Hepatocyte (in vitro differentiated cells): Measurements from ENCODE around the gene UBE2U. TPM values are rescaled to one million over a fixed set of nuclear protein-coding genes. Genes with fewer than 3 reads are reported as not detected.

Experiments used
- DNase-seq: peaks from one replicate; pipeline ENCODE4 v3.0.0-alpha.2; 2016; ENCODE audit warnings: low spot score
- H2AFZ ChIP-seq: fragments of 200-600 bp; sonication (generic); 2 replicates; pipeline ENCODE4 v1.6.0; 2016; ENCODE audit warnings: antibody characterized with exemption, mild to moderate bottlenecking
- H3K27ac ChIP-seq: fragments of 200-600 bp; sonication (generic); 2 replicates; pipeline ENCODE4 v1.5.1; 2016; ENCODE audit warnings: mild to moderate bottlenecking
- H3K27me3 ChIP-seq: fragments of 200-600 bp; sonication (generic); 2 replicates; pipeline ENCODE4 v1.6.1; 2016
- H3K36me3 ChIP-seq: fragments of 200-600 bp; sonication (generic); replicated peaks from 2 replicates; pipeline ENCODE4 v1.5.1; 2016; ENCODE audit warnings: low read depth; ENCODE audit not compliant: insufficient read depth
- H3K4me1 ChIP-seq: fragments of 200-600 bp; sonication (generic); 2 replicates; pipeline ENCODE4 v1.5.1; 2016; ENCODE audit warnings: mild to moderate bottlenecking, moderate library complexity; ENCODE audit not compliant: insufficient read depth
- H3K4me2 ChIP-seq: fragments of 200-600 bp; sonication (generic); 2 replicates; pipeline ENCODE4 v1.6.0; 2016
- H3K4me3 ChIP-seq: fragments of 200-600 bp; sonication (generic); 2 replicates; pipeline ENCODE4 v1.5.1; 2016; ENCODE audit warnings: mild to moderate bottlenecking
- H3K79me2 ChIP-seq: fragments of 200-600 bp; sonication (generic); 2 replicates; pipeline ENCODE4 v1.6.0; 2017; ENCODE audit warnings: mild to moderate bottlenecking
- H3K9me2 ChIP-seq: fragments of 200-600 bp; sonication (generic); replicated peaks from 2 replicates; pipeline ENCODE4 v1.6.0; 2017; ENCODE audit warnings: mild to moderate bottlenecking; ENCODE audit not compliant: insufficient read depth
- H3K9me3 ChIP-seq: fragments of 200-600 bp; sonication (generic); 2 replicates; pipeline ENCODE4 v1.5.1; 2016; ENCODE audit warnings: low read depth, mild to moderate bottlenecking
- H4K20me1 ChIP-seq: fragments of 200-600 bp; sonication (generic); 2 replicates; pipeline ENCODE4 v1.6.0; 2016; ENCODE audit warnings: mild to moderate bottlenecking; ENCODE audit not compliant: insufficient read depth, poor library complexity, severe bottlenecking
- EZH2 ChIP-seq: fragments of 200-600 bp; sonication (generic); IDR thresholded peaks from 2 replicates; pipeline ENCODE4 v1.6.1; 2016; ENCODE audit warnings: antibody characterized with exemption, mild to moderate bottlenecking, borderline replicate concordance
- EZH2phosphoT487 ChIP-seq: fragments of 200-600 bp; sonication (generic); IDR thresholded peaks from one replicate; pipeline ENCODE4 v1.6.1; 2018; ENCODE audit warnings: antibody characterized with exemption, mild to moderate bottlenecking, low read depth, moderate library complexity; ENCODE audit not compliant: unreplicated experiment, severe bottlenecking
- whole genome bisulfite sequencing: methylation state at CpG from one replicate; pipeline ENCODE4 v1.1.6; 2016; ENCODE audit warnings: low lambda C conversion rate; ENCODE audit errors: missing lambda C conversion rate; 5-methylcytosine and 5-hydroxymethylcytosine counted together
- polyA plus RNA-seq: library from polyadenylated mRNA; unstranded; fragments of >200 nt; fragmentation: Nextera tagmentation; extraction: Ambion mirVana; gene quantifications from 2 replicates; pipeline ENCODE4 v1.2.1, GENCODE V29; 2016
- total RNA-seq: library from RNA; depleted of rRNA; stranded (reverse); fragments of >200 nt; gene quantifications from 2 replicates; pipeline ENCODE4 v1.2.3, GENCODE V29; 2014
- TF ChIP-seq, protein P1 (sequence below): fragments of 200-600 bp; sonication (generic); IDR thresholded peaks from 2 replicates; pipeline ENCODE4 v1.5.1; 2016; ENCODE audit warnings: antibody characterized with exemption, mild to moderate bottlenecking; ENCODE audit not compliant: poor library complexity

The UBE2U gene
- total and polyA plus RNA-seq, 2 experiments from 2014 or later = not detected

DNA sequence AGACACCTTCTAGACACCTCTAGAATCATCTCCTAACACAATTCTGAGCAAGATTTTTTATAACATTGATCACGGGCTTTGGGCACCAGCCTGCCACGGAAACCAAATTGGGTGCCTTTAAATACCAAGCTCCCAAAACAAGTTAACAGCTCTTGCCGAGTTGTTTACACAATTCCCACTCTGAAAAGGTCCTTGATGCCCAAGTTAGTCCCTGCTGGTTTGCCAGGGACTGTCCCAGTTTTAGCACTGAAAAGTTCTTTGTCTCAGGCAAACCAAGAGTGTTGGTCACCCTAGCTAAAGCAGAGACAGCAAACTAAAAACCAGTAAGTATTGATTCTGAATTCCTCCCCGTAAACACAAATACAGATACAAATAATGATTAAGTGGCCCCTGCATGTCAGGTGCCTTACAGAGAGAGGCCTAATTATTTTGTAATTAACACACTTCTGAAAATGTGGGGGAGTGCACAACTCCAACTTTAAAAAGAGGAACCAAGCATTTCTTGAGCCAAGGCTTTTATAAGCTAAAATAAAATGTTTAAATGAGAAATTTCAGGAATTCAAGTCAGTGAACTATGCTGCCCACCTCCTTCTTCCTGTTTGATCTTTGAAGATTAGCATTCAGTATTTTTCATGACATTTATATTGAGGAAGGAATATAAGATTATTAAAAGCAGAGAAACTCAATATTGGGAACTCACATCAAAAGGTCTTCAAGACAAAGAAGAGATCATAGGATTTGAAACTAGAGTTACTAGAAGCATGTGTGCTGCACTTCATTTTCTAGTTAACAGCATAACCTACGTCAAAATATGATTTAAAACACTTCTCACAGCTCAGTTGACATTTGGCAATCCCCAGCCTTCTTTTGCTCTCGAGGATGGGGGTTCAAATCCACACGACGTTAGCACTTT is 9.0 kb upstream of the UBE2U start:
- Histone ChIP-seq H3K27me3 (no peaks in the 10 kb centered on the region), H3K4me1 (no peaks in the 10 kb centered on the region), H2AFZ (no peak overlapping the region), H3K79me2 (no peaks in the 10 kb centered on the region), H3K4me3 (no peak overlapping the region), H4K20me1 (no peaks in the 10 kb centered on the region), H3K9me3 (no peaks in the 10 kb centered on the region), H3K9me2 (no peaks in the 10 kb centered on the region), H3K4me2 (no peak overlapping the region), H3K36me3 (no peaks in the 10 kb centered on the region), H3K27ac (no peak overlapping the region)
- WGBS = 55% methylated on average over 8 of the region's 8 CpGs
- TF ChIP-seq, protein P1, sequence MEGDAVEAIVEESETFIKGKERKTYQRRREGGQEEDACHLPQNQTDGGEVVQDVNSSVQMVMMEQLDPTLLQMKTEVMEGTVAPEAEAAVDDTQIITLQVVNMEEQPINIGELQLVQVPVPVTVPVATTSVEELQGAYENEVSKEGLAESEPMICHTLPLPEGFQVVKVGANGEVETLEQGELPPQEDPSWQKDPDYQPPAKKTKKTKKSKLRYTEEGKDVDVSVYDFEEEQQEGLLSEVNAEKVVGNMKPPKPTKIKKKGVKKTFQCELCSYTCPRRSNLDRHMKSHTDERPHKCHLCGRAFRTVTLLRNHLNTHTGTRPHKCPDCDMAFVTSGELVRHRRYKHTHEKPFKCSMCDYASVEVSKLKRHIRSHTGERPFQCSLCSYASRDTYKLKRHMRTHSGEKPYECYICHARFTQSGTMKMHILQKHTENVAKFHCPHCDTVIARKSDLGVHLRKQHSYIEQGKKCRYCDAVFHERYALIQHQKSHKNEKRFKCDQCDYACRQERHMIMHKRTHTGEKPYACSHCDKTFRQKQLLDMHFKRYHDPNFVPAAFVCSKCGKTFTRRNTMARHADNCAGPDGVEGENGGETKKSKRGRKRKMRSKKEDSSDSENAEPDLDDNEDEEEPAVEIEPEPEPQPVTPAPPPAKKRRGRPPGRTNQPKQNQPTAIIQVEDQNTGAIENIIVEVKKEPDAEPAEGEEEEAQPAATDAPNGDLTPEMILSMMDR = no peak
- TF ChIP-seq EZH2 (no peak), EZH2phosphoT487 (no peak)
- no peak for DNase-seq

DNA sequence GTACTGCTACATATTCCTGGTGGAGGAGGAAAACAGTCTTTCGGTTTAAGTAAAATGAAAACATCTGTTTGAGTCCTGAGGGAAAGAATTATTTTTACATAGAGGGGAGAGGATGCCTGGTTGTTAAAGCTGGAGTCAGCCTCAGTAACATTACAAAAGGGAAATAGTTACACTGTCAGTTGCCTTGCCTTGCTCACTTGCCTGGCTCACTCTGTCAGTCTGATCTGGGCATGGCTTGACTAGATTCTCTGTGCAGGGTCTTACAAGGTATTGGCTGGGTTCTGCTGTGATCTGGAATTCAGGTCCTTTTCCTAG is 8.4 kb upstream of the UBE2U start:
- Histone ChIP-seq H4K20me1 (no peaks in the 10 kb centered on the region), H3K4me3 (no peak overlapping the region), H3K79me2 (no peaks in the 10 kb centered on the region), H3K4me1 (no peaks in the 10 kb centered on the region), H2AFZ (no peak overlapping the region), H3K27me3 (no peaks in the 10 kb centered on the region), H3K9me3 (no peaks in the 10 kb centered on the region), H3K27ac (no peak overlapping the region), H3K36me3 (no peaks in the 10 kb centered on the region), H3K4me2 (no peak overlapping the region), H3K9me2 (no peaks in the 10 kb centered on the region)
- DNase-seq = no peak
- TF ChIP-seq EZH2 (no peak), EZH2phosphoT487 (no peak)
- TF ChIP-seq, protein P1 = no peak
- 52% methylated on average over 1 of the region's 1 CpG for WGBS

DNA sequence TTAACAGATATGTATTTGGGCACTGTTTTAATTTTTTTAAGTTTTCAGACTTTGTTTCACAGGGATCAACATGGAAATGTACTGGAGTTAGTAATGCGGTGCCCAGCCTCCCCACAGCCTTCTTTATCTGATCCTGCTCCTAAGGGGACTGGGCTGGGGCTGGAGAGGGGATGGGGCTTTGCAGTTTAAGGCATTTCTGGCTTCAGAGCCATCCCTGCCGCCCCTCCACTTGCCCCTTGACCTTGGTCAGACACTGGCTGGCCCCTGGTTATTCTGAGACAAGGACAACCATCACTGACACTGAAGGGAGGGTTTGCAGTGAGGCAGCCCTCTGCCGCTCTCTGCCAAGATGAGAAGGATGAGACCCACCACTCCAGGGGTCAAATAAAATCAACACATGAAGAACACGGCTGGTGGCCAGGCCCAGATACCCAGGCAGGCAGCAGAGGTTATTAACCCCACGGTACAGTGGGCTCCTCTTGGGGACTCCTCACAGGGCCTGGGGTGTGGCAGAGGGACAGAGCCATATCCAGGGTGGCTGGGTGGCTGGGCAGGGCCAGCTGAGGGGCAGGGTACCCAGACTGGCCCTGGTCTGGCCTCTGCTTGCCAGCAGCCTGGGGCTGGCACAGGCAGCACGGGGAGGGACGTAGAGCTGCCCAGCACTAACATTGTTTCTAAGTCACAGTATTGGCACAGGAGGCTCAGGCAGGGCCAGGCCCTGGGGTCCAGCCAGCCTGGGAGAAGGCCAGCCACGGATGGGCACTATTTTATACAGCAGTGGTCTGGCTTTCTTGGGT is 7.2 kb upstream of the UBE2U start:
- Histone ChIP-seq H3K27me3 (no peaks in the 10 kb centered on the region), H2AFZ (no peak overlapping the region), H3K9me3 (no peaks in the 10 kb centered on the region), H3K4me2 (no peak overlapping the region), H3K79me2 (no peaks in the 10 kb centered on the region), H3K27ac (no peak overlapping the region), H3K36me3 (no peaks in the 10 kb centered on the region), H3K4me1 (no peaks in the 10 kb centered on the region), H4K20me1 (no peaks in the 10 kb centered on the region), H3K9me2 (no peaks in the 10 kb centered on the region), H3K4me3 (no peak overlapping the region)
- TF ChIP-seq EZH2phosphoT487 (no peak), EZH2 (no peak)
- TF ChIP-seq, protein P1 = no peak
- DNase-seq = no peak
- 83% methylated on average over 8 of the region's 8 CpGs for WGBS
